Tibial nerve (tissue), 4 donors: ENCODE data around the gene KRTAP5-8. TPM values are rescaled to one million over a fixed set of nuclear protein-coding genes. Genes with fewer than 3 reads are reported as not detected.

Source experiments
- DNase-seq, 2 donors: peaks; one replicate each; pipeline ENCODE4 v3.0.0-alpha.2; 2019; ENCODE audit warnings: low spot score in 2 of 2
- H3K27ac ChIP-seq, 4 donors: fragments of 200-600 bp; sonication (generic) in 3 of 4; one replicate each; pipeline ENCODE4 v1.5.1; 2017 to 2019; ENCODE audit warnings: mild to moderate bottlenecking in 1 of 4
- H3K27me3 ChIP-seq, 2 donors: fragments of 200-600 bp; sonication (generic) in 1 of 2; one replicate each; pipeline versions ENCODE4 v1.5.1 to v1.6.0; 2017 to 2019
- H3K36me3 ChIP-seq, 3 donors: fragments of 200-600 bp; sonication (generic); one replicate each; pipeline ENCODE4 v1.5.1; 2018 to 2019
- H3K4me1 ChIP-seq, 4 donors: fragments of 200-600 bp; sonication (generic) in 3 of 4; one replicate each; pipeline ENCODE4 v1.5.1; 2017 to 2019
- H3K4me3 ChIP-seq, 4 donors: fragments of 200-600 bp; sonication (generic) in 3 of 4; one replicate each; pipeline ENCODE4 v1.5.1; 2017 to 2019; ENCODE audit warnings: mild to moderate bottlenecking in 1 of 4, moderate library complexity in 1 of 4
- H3K9me3 ChIP-seq, 4 donors: fragments of 200-600 bp; sonication (generic) in 3 of 4; one replicate each; pipeline ENCODE4 v1.5.1; 2017 to 2019
- CTCF ChIP-seq, 5 experiments: fragments of 200-600 bp in 3 of 5; fragments of 450-650 bp in 2 of 5; sonication (generic) in 3 of 5; IDR thresholded peaks; one replicate each; pipeline ENCODE4 v1.5.1; 2016 to 2019; ENCODE audit warnings: antibody characterized with exemption in 5 of 5, mild to moderate bottlenecking in 3 of 5, moderate library complexity in 2 of 5
- EP300 ChIP-seq, 2 donors: sonication (generic); formaldehyde crosslinking; IDR thresholded peaks; one replicate each; pipeline ENCODE4 v1.6.1; 2017; ENCODE audit warnings: antibody characterized with exemption in 2 of 2, mild to moderate bottlenecking in 1 of 2
- POLR2A ChIP-seq, 2 donors: fragments of 450-650 bp; IDR thresholded peaks; one replicate each; pipeline ENCODE4 v1.6.1; 2017; ENCODE audit warnings: antibody characterized with exemption in 2 of 2, mild to moderate bottlenecking in 2 of 2, moderate library complexity in 2 of 2
- WGBS, 2 donors: methylation state at CpG; one replicate each; pipeline ENCODE4 v1.1.5; 2018; 5-methylcytosine and 5-hydroxymethylcytosine counted together
- total RNA-seq, 4 donors: library from RNA; depleted of rRNA; stranded (reverse); fragments of >200 nt; gene quantifications; one replicate each; pipeline ENCODE4 v1.1.0, GENCODE V29; 2016

The KRTAP5-8 gene
- total RNA-seq, 4 donors from 2014 or later = 0.63 to 2.8 TPM; not detected in 2

- TF ChIP-seq POLR2A (IDR thresholded peaks at IDR 0.05) = no peak
- no peak for TF ChIP-seq CTCF (IDR thresholded peaks at IDR 0.05)
- TF ChIP-seq EP300 (IDR thresholded peaks at IDR 0.05) = no peak
- H3K36me3 ChIP-seq = peaks cover 0 to 99% (median 17%) of the 10 kb centered on the region in 3 donors
Measured at GRCh38 chr11:71490731-71491390, 47.0 kb upstream of the KRTAP5-8 start.

GRCh38 chr11:71491531-71491930 is 46.3 kb upstream of the KRTAP5-8 start:
- DNase-seq = no peak
- TF ChIP-seq EP300 (IDR thresholded peaks at IDR 0.05) = no peak
- TF ChIP-seq CTCF (IDR thresholded peaks at IDR 0.05) = no peak
- TF ChIP-seq POLR2A (IDR thresholded peaks at IDR 0.05) = no peak
- no peak overlapping the region for H3K4me3 ChIP-seq
- peaks cover 0 to 99% (median 17%) of the 10 kb centered on the region in 3 donors for H3K36me3 ChIP-seq
- WGBS, 2 donors = 93 to 96% methylated on average over 19 of the region's 19 CpGs
- no peaks in the 10 kb centered on the region for H3K9me3 ChIP-seq
- no peaks in the 10 kb centered on the region for H3K27me3 ChIP-seq
- no peak overlapping the region for H3K27ac ChIP-seq
- peaks cover 0 to 7% (median 0%) of the 10 kb centered on the region in 4 donors for H3K4me1 ChIP-seq

More at GRCh38 chr11:71490731-71491390, 47.0 kb upstream of the KRTAP5-8 start:
- Histone ChIP-seq H3K4me1 (peaks cover 0 to 7% (median 0%) of the 10 kb centered on the region in 4 donors), H3K27ac (no peak overlapping the region), H3K27me3 (no peaks in the 10 kb centered on the region), H3K9me3 (no peaks in the 10 kb centered on the region), H3K4me3 (no peak overlapping the region)
- DNase-seq = no peak
- WGBS, 2 donors = 94 to 95% methylated on average over 28 of the region's 28 CpGs

GRCh38 chr11:71491940-71492339 is 45.9 kb upstream of the KRTAP5-8 start:
- no peak for TF ChIP-seq CTCF (IDR thresholded peaks at IDR 0.05)
- no peak for TF ChIP-seq POLR2A (IDR thresholded peaks at IDR 0.05)
- no peak for TF ChIP-seq EP300 (IDR thresholded peaks at IDR 0.05)
- Histone ChIP-seq H3K4me1 (peaks cover 0 to 7% (median 0%) of the 10 kb centered on the region in 4 donors), H3K27me3 (no peaks in the 10 kb centered on the region), H3K27ac (no peak overlapping the region), H3K9me3 (no peaks in the 10 kb centered on the region), H3K36me3 (peaks cover 0 to 99% (median 17%) of the 10 kb centered on the region in 3 donors), H3K4me3 (no peak overlapping the region)
- WGBS, 2 donors = 83 to 92% methylated on average over 9 of the region's 9 CpGs
- no peak for DNase-seq

- H3K9me3 ChIP-seq = no peaks in the 10 kb centered on the region
- H3K27me3 ChIP-seq = no peaks in the 10 kb centered on the region
- H3K27ac ChIP-seq = no peak overlapping the region
- WGBS, 2 donors = 90 to 91% methylated on average over 19 to 20 of the region's 20 CpGs
- DNase-seq = no peak
- H3K4me3 ChIP-seq = no peak overlapping the region
- no peaks in the 10 kb centered on the region for H3K4me1 ChIP-seq
- TF ChIP-seq POLR2A (IDR thresholded peaks at IDR 0.05) (no peak), EP300 (IDR thresholded peaks at IDR 0.05) (no peak), CTCF (IDR thresholded peaks at IDR 0.05) (no peak)
- peaks cover 0 to 100% (median 31%) of the 10 kb centered on the region in 3 donors for H3K36me3 ChIP-seq
Measured at GRCh38 chr11:71495286-71496230, 42.3 kb upstream of the KRTAP5-8 start.
